Upper lobe of left lung (tissue), 4 donors: Measurements from ENCODE around the gene PLTP.

Experiments
- CTCF ChIP-seq, 6 experiments: fragments of 450-650 bp in 4 of 6; fragments of 200-600 bp in 2 of 6; sonication (generic) in 2 of 6; IDR thresholded peaks; one replicate each; pipeline ENCODE4 v1.5.1; 2016 to 2019; ENCODE audit warnings: antibody characterized with exemption in 6 of 6
- EP300 ChIP-seq, 4 donors: sonication (generic); formaldehyde crosslinking; IDR thresholded peaks; one replicate each; pipeline ENCODE4 v1.5.1; 2017; ENCODE audit warnings: antibody characterized with exemption in 4 of 4, control low read depth in 2 of 4
- POLR2A ChIP-seq, 4 donors: fragments of 450-650 bp; IDR thresholded peaks; one replicate each; pipeline ENCODE4 v1.5.1; 2016 to 2017; ENCODE audit warnings: antibody characterized with exemption in 4 of 4, mild to moderate bottlenecking in 2 of 4
- POLR2AphosphoS5 ChIP-seq, 2 donors: sonication (generic); formaldehyde crosslinking; IDR thresholded peaks; one replicate each; pipeline ENCODE4 v1.5.1; 2017; ENCODE audit warnings: antibody characterized with exemption in 2 of 2

- no peak for TF ChIP-seq POLR2AphosphoS5 (IDR thresholded peaks at IDR 0.05)
- TF ChIP-seq CTCF (IDR thresholded peaks at IDR 0.05) = no peak
- TF ChIP-seq POLR2A (IDR thresholded peaks at IDR 0.05) = no peak
- TF ChIP-seq EP300 (IDR thresholded peaks at IDR 0.05) = no peak
Measured at GRCh38 chr20:45851501-45851900, 60.5 kb downstream of the PLTP start.
